H1 (cell line): ENCODE measurements around the gene TLL2. TPM values are rescaled to one million over a fixed set of nuclear protein-coding genes. Genes with fewer than 3 reads are reported as not detected.

Experiments used
- CTCF ChIA-PET: fragments of 300-600 bp; sonication (Branson Sonifier 250); formaldehyde crosslinking; loops from one replicate; lab custom pipeline; 2021; ENCODE audit not compliant: partially characterized antibody; lab: Charles Lee
- POLR2A ChIA-PET: fragments of 300-600 bp; sonication (Branson Sonifier 250); formaldehyde crosslinking; loops from one replicate; lab custom pipeline; 2021; ENCODE audit warnings: inconsistent platforms; ENCODE audit not compliant: partially characterized antibody; lab: Charles Lee
- DNase-seq, 2 experiments: peaks; one replicate each; pipeline versions ENCODE4 v3.0.0 to v3.0.0-alpha.2; 2010 to 2022; ENCODE audit warnings: low spot score in 2 of 2, low read depth in 1 of 2, mixed read lengths in 1 of 2
- FAIRE-seq: peaks from 2 replicates; lab custom pipeline; 2011; peaks lifted over from hg19 to GRCh38; lab: Jason Lieb, UNC
- H2AFZ ChIP-seq: 2 replicates; pipeline ENCODE4 v1.8.1; 2012; ENCODE audit warnings: low read length, inconsistent platforms
- H2AK5ac ChIP-seq: 2 replicates; pipeline ENCODE4 v1.6.1; 2013; ENCODE audit warnings: low read depth, low read length
- H2BK120ac ChIP-seq: replicated peaks from 2 replicates; pipeline ENCODE3; 2013; ENCODE audit warnings: low read depth, low read length, inconsistent platforms
- H2BK12ac ChIP-seq: 2 replicates; pipeline ENCODE4 v1.6.1; 2013; ENCODE audit warnings: low read depth, low read length
- H2BK15ac ChIP-seq: 2 replicates; pipeline ENCODE4 v1.6.1; 2013; ENCODE audit warnings: low read length
- H2BK20ac ChIP-seq: 2 replicates; pipeline ENCODE4 v1.6.1; 2013; ENCODE audit warnings: low read length
- H2BK5ac ChIP-seq: 2 replicates; pipeline ENCODE4 v1.6.1; 2013; ENCODE audit warnings: low read depth, low read length
- H3K14ac ChIP-seq: 2 replicates; pipeline ENCODE4 v1.6.1; 2013; ENCODE audit warnings: inconsistent platforms; ENCODE audit not compliant: insufficient read length
- H3K18ac ChIP-seq: 2 replicates; pipeline ENCODE4 v1.6.1; 2013; ENCODE audit warnings: low read length; ENCODE audit errors: extremely low read depth
- H3K23ac ChIP-seq: 2 replicates; pipeline ENCODE4 v1.6.1; 2013; ENCODE audit warnings: inconsistent platforms; ENCODE audit not compliant: insufficient read length
- H3K23me2 ChIP-seq: 2 replicates; pipeline ENCODE4 v1.6.1; 2013; ENCODE audit warnings: low read depth, low read length
- H3K27ac ChIP-seq: 2 replicates; pipeline ENCODE4 v1.6.1; 2011; ENCODE audit warnings: low read depth, low read length, inconsistent platforms
- H3K27me3 ChIP-seq, 4 experiments: replicated peaks in 1 of 4; 1 replicate in 1 of 4; 2 replicates in 3 of 4; pipeline versions ENCODE4 v1.6.1 to v1.8.1; 2011 to 2013; ENCODE audit warnings: low read length in 3 of 4, mild to moderate bottlenecking in 3 of 4, inconsistent platforms in 2 of 4, mixed read lengths in 2 of 4, moderate library complexity in 1 of 4; ENCODE audit not compliant: control insufficient read depth in 3 of 4, insufficient read depth in 3 of 4; ENCODE audit errors: extremely low read depth in 1 of 4
- H3K36me3 ChIP-seq, 4 experiments: 2 replicates each; pipeline versions ENCODE4 v1.6.1 to v1.8.1; 2011 to 2013; ENCODE audit warnings: mild to moderate bottlenecking in 4 of 4, low read length in 3 of 4, moderate library complexity in 2 of 4, control low read depth in 1 of 4, inconsistent platforms in 1 of 4; ENCODE audit not compliant: insufficient read depth in 4 of 4, control insufficient read depth in 2 of 4
- H3K4ac ChIP-seq: replicated peaks from 2 replicates; pipeline ENCODE3; 2013; ENCODE audit warnings: low read length, low read depth, mixed read lengths, inconsistent platforms; ENCODE audit not compliant: insufficient read length
- H3K4me1 ChIP-seq, 4 experiments: replicated peaks in 1 of 4; 1 replicate in 1 of 4; 2 replicates in 3 of 4; pipeline versions ENCODE4 v1.6.1 to v1.8.1; 2011 to 2013; ENCODE audit warnings: low read length in 3 of 4, inconsistent platforms in 2 of 4, mixed read lengths in 1 of 4; ENCODE audit not compliant: insufficient read depth in 4 of 4, control insufficient read depth in 3 of 4
- H3K4me2 ChIP-seq, 2 experiments: 2 replicates each; pipeline versions ENCODE4 v1.6.1 to v1.8.1; 2011 to 2013; ENCODE audit warnings: low read depth in 2 of 2, low read length in 2 of 2, control low read depth in 1 of 2, inconsistent platforms in 1 of 2, mild to moderate bottlenecking in 1 of 2; ENCODE audit not compliant: insufficient read depth in 1 of 2
- H3K4me3 ChIP-seq, 4 experiments: fragments of 200-600, 300-600 bp in 1 of 4; sonication (generic), shearing (Covaris generic), sonication (Bioruptor Twin) in 1 of 4; 2 replicates each; pipeline versions ENCODE4 v1.5.1 to v1.8.1; 2011 to 2016; ENCODE audit warnings: low read length in 4 of 4, low read depth in 3 of 4, control low read depth in 2 of 4, inconsistent platforms in 2 of 4, mild to moderate bottlenecking in 2 of 4, mixed read lengths in 1 of 4, moderate library complexity in 1 of 4; ENCODE audit not compliant: insufficient read depth in 2 of 4; ENCODE audit errors: extremely low read depth in 1 of 4
- H3K56ac ChIP-seq: replicated peaks from 2 replicates; pipeline ENCODE3; 2013; ENCODE audit warnings: low read depth, mild to moderate bottlenecking, mixed read lengths, low read length, inconsistent platforms; ENCODE audit not compliant: insufficient read length
- H3K79me1 ChIP-seq: 2 replicates; pipeline ENCODE4 v1.6.1; 2013; ENCODE audit warnings: low read depth, low read length, control low read depth
- H3K79me2 ChIP-seq, 2 experiments: 2 replicates each; pipeline versions ENCODE4 v1.6.1 to v1.8.1; 2012 to 2013; ENCODE audit warnings: low read length in 2 of 2, mild to moderate bottlenecking in 2 of 2, inconsistent platforms in 1 of 2; ENCODE audit not compliant: insufficient read depth in 2 of 2, control insufficient read depth in 1 of 2
- H3K9ac ChIP-seq, 4 experiments: replicated peaks in 1 of 4; 1 replicate in 1 of 4; 2 replicates in 3 of 4; pipeline versions ENCODE4 v1.6.1 to v1.8.1; 2011 to 2013; ENCODE audit warnings: low read depth in 3 of 4, low read length in 3 of 4, control low read depth in 2 of 4, mild to moderate bottlenecking in 2 of 4, moderate library complexity in 2 of 4, inconsistent platforms in 1 of 4; ENCODE audit errors: extremely low read depth in 1 of 4
- H3K9me3 ChIP-seq, 2 experiments: 2 replicates each; pipeline versions ENCODE4 v1.6.1 to v1.8.1; 2012 to 2013; ENCODE audit warnings: mild to moderate bottlenecking in 2 of 2, moderate library complexity in 2 of 2, control low read depth in 1 of 2, inconsistent platforms in 1 of 2, low read depth in 1 of 2, low read length in 1 of 2, mixed read lengths in 1 of 2; ENCODE audit not compliant: insufficient read depth in 2 of 2
- H4K20me1 ChIP-seq, 2 experiments: replicated peaks in 1 of 2; 2 replicates each; pipeline versions ENCODE3 to v1.8.1; 2011 to 2013; ENCODE audit warnings: inconsistent platforms in 2 of 2, low read length in 2 of 2, mild to moderate bottlenecking in 1 of 2; ENCODE audit not compliant: insufficient read depth in 2 of 2, control insufficient read depth in 1 of 2
- H4K5ac ChIP-seq: 2 replicates; pipeline ENCODE4 v1.6.1; 2013; ENCODE audit warnings: low read length, low read depth, mixed read lengths, inconsistent platforms; ENCODE audit not compliant: insufficient read length
- H4K8ac ChIP-seq: 2 replicates; pipeline ENCODE4 v1.8.0; 2013; ENCODE audit warnings: mild to moderate bottlenecking, moderate library complexity, low read length, inconsistent platforms; ENCODE audit not compliant: insufficient read depth; ENCODE audit errors: extremely low read depth
- H4K91ac ChIP-seq: replicated peaks from 2 replicates; pipeline ENCODE3; 2013; ENCODE audit warnings: low read length, mixed read lengths, inconsistent platforms; ENCODE audit not compliant: insufficient read length
- CTCF ChIP-seq, 3 experiments: IDR thresholded peaks; 1 replicate in 2 of 3; 2 replicates in 1 of 3; pipeline versions ENCODE4 v1.5.1 to v1.6.1; 2011; ENCODE audit warnings: low read length in 3 of 3, mild to moderate bottlenecking in 3 of 3, inconsistent platforms in 2 of 3, low read depth in 1 of 3, moderate library complexity in 1 of 3; ENCODE audit not compliant: insufficient read depth in 1 of 3; ENCODE audit errors: control extremely low read depth in 1 of 3
- GTF2F1 ChIP-seq: IDR thresholded peaks from 2 replicates; pipeline ENCODE4 v1.6.1; 2012; ENCODE audit warnings: low read depth, low read length, improper control_type of control experiment, borderline replicate concordance
- RAD21 ChIP-seq, 2 experiments: IDR thresholded peaks in 1 of 2; conservative IDR thresholded peaks in 1 of 2; 2 replicates each; pipeline ENCODE4 v1.6.1; 2011; ENCODE audit warnings: low read depth in 2 of 2, low read length in 2 of 2, improper control_type of control experiment in 1 of 2, inconsistent platforms in 1 of 2, mild to moderate bottlenecking in 1 of 2, moderate library complexity in 1 of 2
- WGBS, 2 experiments: shearing (Covaris generic) in 1 of 2; methylation state at CpG; one replicate each; pipeline versions ENCODE4 v1.1.6 to v1.1.7; 2013 to 2015; ENCODE audit warnings: low lambda C conversion rate in 2 of 2, mixed read lengths in 2 of 2, inconsistent platforms in 1 of 2, low coverage in 1 of 2, missing lambda C conversion rate in 1 of 2; ENCODE audit not compliant: insufficient replicate concordance in 2 of 2, insufficient coverage in 1 of 2, insufficient read length in 1 of 2; ENCODE audit errors: extremely low coverage in 1 of 2, missing lambda C conversion rate in 1 of 2; 5-methylcytosine and 5-hydroxymethylcytosine counted together
- polyA plus RNA-seq, 7 experiments: library from polyadenylated mRNA; depleted of rRNA in 3 of 7; stranded (reverse) in 5 of 7; unstranded in 2 of 7; fragments of >200 nt in 5 of 7; fragments of 200-250 nt in 2 of 7; gene quantifications; 1 replicate in 5 of 7; 2 replicates in 1 of 7; 4 replicates in 1 of 7; pipeline versions ENCODE4 v1.2.1 to v1.2.3, GENCODE V29; 2011 to 2013; ENCODE audit warnings: missing spikeins in 2 of 7, mixed read lengths in 2 of 7
- total RNA-seq: library from RNA; stranded (reverse); fragmentation: NEBNext Ultra II Directional; extraction: Animal tissue kit (Norgen Biotek cat#: 25700); gene quantifications from 2 replicates; pipeline ENCODE4 v1.2.1, GENCODE V29; 2021

Gene TLL2
- total and polyA plus RNA-seq, 2 of the 8 experiments (the other 6 are each of a cell fraction or from before 2014, with no cell fraction given) = 2.4 to 3.2 TPM

GRCh38 chr10:96491303-96491702 is 22.4 kb downstream of the TLL2 start:
- CTCF ChIA-PET = interaction anchor here (0.7 to 13.1 kb wide), 26 partner anchors 9 to 205 kb away, joined by 3 to 276 read pairs (median 5); partner anchors contain the start of gene TLL2
- no peak for DNase-seq
- POLR2A ChIA-PET = interaction anchor here (2.3 kb wide), 1 partner anchor 20 kb away, joined by 15 read pairs; no protein-coding TSS in a partner anchor

More at GRCh38 chr10:96491303-96491702, 22.4 kb downstream of the TLL2 start:
- H3K36me3 ChIP-seq = no peaks in the 10 kb centered on the region
- H4K5ac ChIP-seq = no peak overlapping the region
- no peak overlapping the region for H2BK120ac ChIP-seq
- H4K8ac ChIP-seq = no peak overlapping the region
- WGBS, 2 experiments = 74% methylated on average over 2 of the region's 3 CpGs; no CpG with 5 or more reads in 1 of the 2 experiments
- H3K27me3 ChIP-seq = no peaks in the 10 kb centered on the region
- H3K23ac ChIP-seq = no peak overlapping the region
- H2BK5ac ChIP-seq = no peak overlapping the region
- FAIRE-seq = no peak
- H4K91ac ChIP-seq = no peak overlapping the region
- H4K20me1 ChIP-seq = no peaks in the 10 kb centered on the region
- no peak overlapping the region for H3K27ac ChIP-seq
- H2BK20ac ChIP-seq = no peak overlapping the region
- no peaks in the 10 kb centered on the region for H3K79me2 ChIP-seq
- no peak overlapping the region for H2AK5ac ChIP-seq
- H3K23me2 ChIP-seq = no peaks in the 10 kb centered on the region
- no peak overlapping the region for H2BK15ac ChIP-seq
- no peak overlapping the region for H3K4me3 ChIP-seq
- H3K79me1 ChIP-seq = no peaks in the 10 kb centered on the region
- H3K4ac ChIP-seq = no peak overlapping the region
- no peak overlapping the region for H3K4me2 ChIP-seq
- no peak overlapping the region for H3K18ac ChIP-seq
- TF ChIP-seq RAD21 (IDR thresholded peaks at IDR 0.05 in 1 of 2, conservative IDR thresholded peaks at IDR 0.05 in 1 of 2; ENCODE audit: low read depth in 2 of 2, low read length in 2 of 2) = peak; percentile 76 to 79
- no peak for TF ChIP-seq GTF2F1
- TF ChIP-seq CTCF (IDR thresholded peaks at IDR 0.05; ENCODE audit: control extremely low read depth in 1 of 3, insufficient read depth in 1 of 3, low read depth in 1 of 3, low read length in 3 of 3) = peak; percentile 31 to 58 (median 56)
- no peak overlapping the region for H2AFZ ChIP-seq
- H3K9ac ChIP-seq = no peak overlapping the region
- H3K14ac ChIP-seq = no peak overlapping the region
- peak overlapping the region; percentile 68; the same call in 1 of the 2 replicates for H2BK12ac ChIP-seq
- H3K4me1 ChIP-seq = no peaks in the 10 kb centered on the region
- no peak overlapping the region for H3K56ac ChIP-seq
- H3K9me3 ChIP-seq = no peaks in the 10 kb centered on the region
